ENCODE measurements around the gene ADAM15.

Gene ADAM15

GRCh38 chr1:155051342-155051776, 243 bp downstream of the ADAM15 start:
- H3K27me3 ChIP-seq (ENCODE audit: low read depth, low read length), result no peaks in the 10 kb centered on the region
- H3K4me2 ChIP-seq (ENCODE audit: low read length), result peak overlapping the region; percentile 96
- H3K27ac ChIP-seq (ENCODE audit: low read length), result no peak overlapping the region
- H3K79me2 ChIP-seq (ENCODE audit: low read length), result no peaks in the 10 kb centered on the region
- H3K4me3 ChIP-seq (ENCODE audit: low read length), result peak overlapping the region; percentile 79
- TF ChIP-seq CTCF (IDR thresholded peaks at IDR 0.05; ENCODE audit: low read depth, low read length) (peak; percentile 7; the same call in 1 of the 2 replicates), EZH2phosphoT487 (IDR thresholded peaks at IDR 0.05; ENCODE audit: low read depth) (no peak)
- H3K36me3 ChIP-seq (replicated peaks; ENCODE audit: low read depth, low read length), result peaks cover 6% of the 10 kb centered on the region
- peak overlapping the region; percentile 27; the same call in 1 of the 2 replicates for H2AFZ ChIP-seq (ENCODE audit: low read depth, low read length)
- peaks cover 17% of the 10 kb centered on the region for H3K4me1 ChIP-seq (ENCODE audit: low read length)
- H4K20me1 ChIP-seq (ENCODE audit: insufficient read depth, low read length), result no peaks in the 10 kb centered on the region
- H3K9me3 ChIP-seq (ENCODE audit: insufficient read depth, low read length), result no peaks in the 10 kb centered on the region
- peak overlapping the region; percentile 79 for H3K9ac ChIP-seq (ENCODE audit: low read length)

GRCh38 chr1:155051777-155052398, 772 bp downstream of the ADAM15 start:
- no peaks in the 10 kb centered on the region for H3K79me2 ChIP-seq (ENCODE audit: low read length)
- H4K20me1 ChIP-seq (ENCODE audit: insufficient read depth, low read length), result no peaks in the 10 kb centered on the region
- peak overlapping the region; percentile 79 for H3K4me3 ChIP-seq (ENCODE audit: low read length)
- H3K4me1 ChIP-seq (ENCODE audit: low read length), result peaks cover 17% of the 10 kb centered on the region
- H3K36me3 ChIP-seq (replicated peaks; ENCODE audit: low read depth, low read length), result peaks cover 6% of the 10 kb centered on the region
- no peak overlapping the region for H3K27ac ChIP-seq (ENCODE audit: low read length)
- peak overlapping the region; percentile 96 for H3K4me2 ChIP-seq (ENCODE audit: low read length)
- H2AFZ ChIP-seq (ENCODE audit: low read depth, low read length), result peak overlapping the region; percentile 17; the same call in 1 of the 2 replicates
- no peak for TF ChIP-seq EZH2phosphoT487 (IDR thresholded peaks at IDR 0.05; ENCODE audit: low read depth)
- no peak for TF ChIP-seq CTCF (IDR thresholded peaks at IDR 0.05; ENCODE audit: low read depth, low read length)
- H3K9ac ChIP-seq (ENCODE audit: low read length), result peak overlapping the region; percentile 79
- H3K27me3 ChIP-seq (ENCODE audit: low read depth, low read length), result no peaks in the 10 kb centered on the region
- H3K9me3 ChIP-seq (ENCODE audit: insufficient read depth, low read length), result no peaks in the 10 kb centered on the region

- Histone ChIP-seq H3K9ac (ENCODE audit: low read length) (peak overlapping the region; percentile 79; the same call in 1 of the 2 replicates), H2AFZ (ENCODE audit: low read depth, low read length) (no peak overlapping the region)
These were observed 1.6 kb downstream of the ADAM15 start for GRCh38 chr1:155052439-155053395.

More at GRCh38 chr1:155052439-155053395, 1.6 kb downstream of the ADAM15 start:
- Histone ChIP-seq H3K27me3 (ENCODE audit: low read depth, low read length) (no peaks in the 10 kb centered on the region), H4K20me1 (ENCODE audit: insufficient read depth, low read length) (no peaks in the 10 kb centered on the region), H3K9me3 (ENCODE audit: insufficient read depth, low read length) (no peaks in the 10 kb centered on the region), H3K4me1 (ENCODE audit: low read length) (peaks cover 17% of the 10 kb centered on the region), H3K27ac (ENCODE audit: low read length) (no peak overlapping the region), H3K79me2 (ENCODE audit: low read length) (no peaks in the 10 kb centered on the region), H3K4me3 (ENCODE audit: low read length) (peak overlapping the region; percentile 79), H3K36me3 (replicated peaks; ENCODE audit: low read depth, low read length) (peaks cover 6% of the 10 kb centered on the region), H3K4me2 (ENCODE audit: low read length) (peak overlapping the region; percentile 96)
- no peak for TF ChIP-seq EZH2phosphoT487 (IDR thresholded peaks at IDR 0.05; ENCODE audit: low read depth)
- peak; percentile 40; the same call in 1 of the 2 replicates for TF ChIP-seq CTCF (IDR thresholded peaks at IDR 0.05; ENCODE audit: low read depth, low read length)
